H1 (cell line): ENCODE results near the gene ORC6. TPM values are rescaled to one million over a fixed set of nuclear protein-coding genes. Genes with fewer than 3 reads are reported as not detected.

ENCODE experiments used
- ASH2L ChIP-seq: fragments of 200-600, 300-600 bp; sonication (generic); IDR thresholded peaks from one replicate; pipeline ENCODE4 v1.7.1; 2017; ENCODE audit warnings: low read length
- CEBPB ChIP-seq: IDR thresholded peaks from 2 replicates; pipeline ENCODE4 v1.6.1; 2012; ENCODE audit warnings: low read depth, low read length
- FOSL1 ChIP-seq: IDR thresholded peaks from 2 replicates; pipeline ENCODE4 v1.6.1; 2011; ENCODE audit warnings: mild to moderate bottlenecking, low read depth, low read length, moderate library complexity; ENCODE audit not compliant: insufficient read depth
- GTF2F1 ChIP-seq: IDR thresholded peaks from 2 replicates; pipeline ENCODE4 v1.6.1; 2012; ENCODE audit warnings: low read depth, low read length, improper control_type of control experiment, borderline replicate concordance
- HDAC2 ChIP-seq, 2 experiments: fragments of 300-600 bp in 1 of 2; sonication (generic) in 1 of 2; IDR thresholded peaks; 2 replicates each; pipeline ENCODE4 v1.6.1; 2011 to 2012; ENCODE audit warnings: low read depth in 2 of 2, low read length in 2 of 2, mild to moderate bottlenecking in 2 of 2, moderate library complexity in 2 of 2, borderline replicate concordance in 1 of 2, inconsistent platforms in 1 of 2
- NANOG ChIP-seq: IDR thresholded peaks from 2 replicates; pipeline ENCODE4 v1.6.1; 2011; ENCODE audit warnings: low read length, low read depth, mild to moderate bottlenecking, inconsistent platforms; ENCODE audit not compliant: insufficient read depth, poor library complexity, severe bottlenecking
- RAD21 ChIP-seq, 2 experiments: IDR thresholded peaks in 1 of 2; conservative IDR thresholded peaks in 1 of 2; 2 replicates each; pipeline ENCODE4 v1.6.1; 2011; ENCODE audit warnings: low read depth in 2 of 2, low read length in 2 of 2, improper control_type of control experiment in 1 of 2, inconsistent platforms in 1 of 2, mild to moderate bottlenecking in 1 of 2, moderate library complexity in 1 of 2
- TBP ChIP-seq: IDR thresholded peaks from 2 replicates; pipeline ENCODE4 v1.6.1; 2011; ENCODE audit warnings: low read depth, low read length, improper control_type of control experiment
- TEAD4 ChIP-seq: IDR thresholded peaks from 2 replicates; pipeline ENCODE4 v1.6.1; 2012; ENCODE audit warnings: low read depth, low read length, inconsistent platforms, mixed read lengths
- YY1 ChIP-seq: IDR thresholded peaks from 2 replicates; pipeline ENCODE4 v1.6.1; 2011; ENCODE audit warnings: low read depth, mild to moderate bottlenecking, low read length
- polyA plus RNA-seq, 7 experiments: library from polyadenylated mRNA; depleted of rRNA in 3 of 7; stranded (reverse) in 5 of 7; unstranded in 2 of 7; fragments of >200 nt in 5 of 7; fragments of 200-250 nt in 2 of 7; gene quantifications; 1 replicate in 5 of 7; 2 replicates in 1 of 7; 4 replicates in 1 of 7; pipeline versions ENCODE4 v1.2.1 to v1.2.3, GENCODE V29; 2011 to 2013; ENCODE audit warnings: missing spikeins in 2 of 7, mixed read lengths in 2 of 7
- total RNA-seq: library from RNA; stranded (reverse); fragmentation: NEBNext Ultra II Directional; extraction: Animal tissue kit (Norgen Biotek cat#: 25700); gene quantifications from 2 replicates; pipeline ENCODE4 v1.2.1, GENCODE V29; 2021
- TF ChIP-seq, protein P1 (sequence below): fragments of 300-600 bp; sonication (generic); IDR thresholded peaks from 2 replicates; pipeline ENCODE4 v1.7.1; 2012; ENCODE audit warnings: low read length, moderate library complexity, mild to moderate bottlenecking, inconsistent platforms; ENCODE audit not compliant: insufficient replicate concordance

Gene ORC6
- total and polyA plus RNA-seq, 2 of the 8 experiments (the other 6 are each of a cell fraction or from before 2014, with no cell fraction given), result 41.8 to 67.4 TPM

DNA sequence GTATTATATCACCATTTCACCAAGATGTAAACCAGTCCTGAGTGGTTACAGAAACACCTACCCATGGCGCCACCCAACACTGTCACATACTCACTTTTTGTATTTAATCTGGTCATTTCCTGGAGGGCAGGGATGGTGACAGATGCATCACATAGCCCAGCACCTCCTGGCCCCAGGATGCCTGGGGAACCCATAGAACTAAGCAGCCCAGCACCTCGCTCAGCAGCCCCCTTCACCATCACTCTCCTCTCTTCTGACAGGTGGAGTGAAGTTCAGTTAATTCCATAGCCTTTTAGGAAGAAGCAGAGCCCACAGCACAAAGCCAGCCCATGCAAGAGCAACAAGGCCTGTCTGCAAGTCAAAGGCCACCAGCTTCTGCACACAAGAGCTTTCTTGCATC is 31.2 kb downstream of the ORC6 start (continued):
- TF ChIP-seq, protein P1, sequence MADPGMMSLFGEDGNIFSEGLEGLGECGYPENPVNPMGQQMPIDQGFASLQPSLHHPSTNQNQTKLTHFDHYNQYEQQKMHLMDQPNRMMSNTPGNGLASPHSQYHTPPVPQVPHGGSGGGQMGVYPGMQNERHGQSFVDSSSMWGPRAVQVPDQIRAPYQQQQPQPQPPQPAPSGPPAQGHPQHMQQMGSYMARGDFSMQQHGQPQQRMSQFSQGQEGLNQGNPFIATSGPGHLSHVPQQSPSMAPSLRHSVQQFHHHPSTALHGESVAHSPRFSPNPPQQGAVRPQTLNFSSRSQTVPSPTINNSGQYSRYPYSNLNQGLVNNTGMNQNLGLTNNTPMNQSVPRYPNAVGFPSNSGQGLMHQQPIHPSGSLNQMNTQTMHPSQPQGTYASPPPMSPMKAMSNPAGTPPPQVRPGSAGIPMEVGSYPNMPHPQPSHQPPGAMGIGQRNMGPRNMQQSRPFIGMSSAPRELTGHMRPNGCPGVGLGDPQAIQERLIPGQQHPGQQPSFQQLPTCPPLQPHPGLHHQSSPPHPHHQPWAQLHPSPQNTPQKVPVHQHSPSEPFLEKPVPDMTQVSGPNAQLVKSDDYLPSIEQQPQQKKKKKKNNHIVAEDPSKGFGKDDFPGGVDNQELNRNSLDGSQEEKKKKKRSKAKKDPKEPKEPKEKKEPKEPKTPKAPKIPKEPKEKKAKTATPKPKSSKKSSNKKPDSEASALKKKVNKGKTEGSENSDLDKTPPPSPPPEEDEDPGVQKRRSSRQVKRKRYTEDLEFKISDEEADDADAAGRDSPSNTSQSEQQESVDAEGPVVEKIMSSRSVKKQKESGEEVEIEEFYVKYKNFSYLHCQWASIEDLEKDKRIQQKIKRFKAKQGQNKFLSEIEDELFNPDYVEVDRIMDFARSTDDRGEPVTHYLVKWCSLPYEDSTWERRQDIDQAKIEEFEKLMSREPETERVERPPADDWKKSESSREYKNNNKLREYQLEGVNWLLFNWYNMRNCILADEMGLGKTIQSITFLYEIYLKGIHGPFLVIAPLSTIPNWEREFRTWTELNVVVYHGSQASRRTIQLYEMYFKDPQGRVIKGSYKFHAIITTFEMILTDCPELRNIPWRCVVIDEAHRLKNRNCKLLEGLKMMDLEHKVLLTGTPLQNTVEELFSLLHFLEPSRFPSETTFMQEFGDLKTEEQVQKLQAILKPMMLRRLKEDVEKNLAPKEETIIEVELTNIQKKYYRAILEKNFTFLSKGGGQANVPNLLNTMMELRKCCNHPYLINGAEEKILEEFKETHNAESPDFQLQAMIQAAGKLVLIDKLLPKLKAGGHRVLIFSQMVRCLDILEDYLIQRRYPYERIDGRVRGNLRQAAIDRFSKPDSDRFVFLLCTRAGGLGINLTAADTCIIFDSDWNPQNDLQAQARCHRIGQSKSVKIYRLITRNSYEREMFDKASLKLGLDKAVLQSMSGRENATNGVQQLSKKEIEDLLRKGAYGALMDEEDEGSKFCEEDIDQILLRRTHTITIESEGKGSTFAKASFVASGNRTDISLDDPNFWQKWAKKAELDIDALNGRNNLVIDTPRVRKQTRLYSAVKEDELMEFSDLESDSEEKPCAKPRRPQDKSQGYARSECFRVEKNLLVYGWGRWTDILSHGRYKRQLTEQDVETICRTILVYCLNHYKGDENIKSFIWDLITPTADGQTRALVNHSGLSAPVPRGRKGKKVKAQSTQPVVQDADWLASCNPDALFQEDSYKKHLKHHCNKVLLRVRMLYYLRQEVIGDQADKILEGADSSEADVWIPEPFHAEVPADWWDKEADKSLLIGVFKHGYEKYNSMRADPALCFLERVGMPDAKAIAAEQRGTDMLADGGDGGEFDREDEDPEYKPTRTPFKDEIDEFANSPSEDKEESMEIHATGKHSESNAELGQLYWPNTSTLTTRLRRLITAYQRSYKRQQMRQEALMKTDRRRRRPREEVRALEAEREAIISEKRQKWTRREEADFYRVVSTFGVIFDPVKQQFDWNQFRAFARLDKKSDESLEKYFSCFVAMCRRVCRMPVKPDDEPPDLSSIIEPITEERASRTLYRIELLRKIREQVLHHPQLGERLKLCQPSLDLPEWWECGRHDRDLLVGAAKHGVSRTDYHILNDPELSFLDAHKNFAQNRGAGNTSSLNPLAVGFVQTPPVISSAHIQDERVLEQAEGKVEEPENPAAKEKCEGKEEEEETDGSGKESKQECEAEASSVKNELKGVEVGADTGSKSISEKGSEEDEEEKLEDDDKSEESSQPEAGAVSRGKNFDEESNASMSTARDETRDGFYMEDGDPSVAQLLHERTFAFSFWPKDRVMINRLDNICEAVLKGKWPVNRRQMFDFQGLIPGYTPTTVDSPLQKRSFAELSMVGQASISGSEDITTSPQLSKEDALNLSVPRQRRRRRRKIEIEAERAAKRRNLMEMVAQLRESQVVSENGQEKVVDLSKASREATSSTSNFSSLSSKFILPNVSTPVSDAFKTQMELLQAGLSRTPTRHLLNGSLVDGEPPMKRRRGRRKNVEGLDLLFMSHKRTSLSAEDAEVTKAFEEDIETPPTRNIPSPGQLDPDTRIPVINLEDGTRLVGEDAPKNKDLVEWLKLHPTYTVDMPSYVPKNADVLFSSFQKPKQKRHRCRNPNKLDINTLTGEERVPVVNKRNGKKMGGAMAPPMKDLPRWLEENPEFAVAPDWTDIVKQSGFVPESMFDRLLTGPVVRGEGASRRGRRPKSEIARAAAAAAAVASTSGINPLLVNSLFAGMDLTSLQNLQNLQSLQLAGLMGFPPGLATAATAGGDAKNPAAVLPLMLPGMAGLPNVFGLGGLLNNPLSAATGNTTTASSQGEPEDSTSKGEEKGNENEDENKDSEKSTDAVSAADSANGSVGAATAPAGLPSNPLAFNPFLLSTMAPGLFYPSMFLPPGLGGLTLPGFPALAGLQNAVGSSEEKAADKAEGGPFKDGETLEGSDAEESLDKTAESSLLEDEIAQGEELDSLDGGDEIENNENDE, result no peak
- TF ChIP-seq TBP, result no peak
- no peak for TF ChIP-seq CEBPB
- TF ChIP-seq HDAC2 (IDR thresholded peaks at IDR 0.05; ENCODE audit: borderline replicate concordance in 1 of 2, low read depth in 2 of 2, low read length in 2 of 2), result no peak
- TF ChIP-seq RAD21 (IDR thresholded peaks at IDR 0.05 in 1 of 2, conservative IDR thresholded peaks at IDR 0.05 in 1 of 2; ENCODE audit: low read depth in 2 of 2, low read length in 2 of 2), result no peak
- TF ChIP-seq FOSL1, result no peak
- no peak for TF ChIP-seq TEAD4
- no peak for TF ChIP-seq ASH2L
- TF ChIP-seq NANOG, result no peak
- TF ChIP-seq YY1, result no peak
- TF ChIP-seq GTF2F1, result no peak
